Retinal pigment epithelial cell (primary cell): Measurements from ENCODE around the gene LCA5L.

ENCODE experiments used
- DNase-seq: peaks from one replicate; pipeline ENCODE4 v3.0.0-alpha.2; 2010; ENCODE audit warnings: low read depth
- H3K4me3 ChIP-seq: 2 replicates; pipeline ENCODE4 v1.5.1; 2011; ENCODE audit warnings: mild to moderate bottlenecking, low read length, control low read depth, moderate library complexity
- TF ChIP-seq, protein P1 (sequence below): conservative IDR thresholded peaks from 2 replicates; pipeline ENCODE4 v1.5.1; 2011; ENCODE audit warnings: low read depth, low read length, control low read depth, inconsistent platforms

The LCA5L gene

GRCh38 chr21:39406065-39406464, 39.5 kb downstream of the LCA5L start:
- TF ChIP-seq, protein P1, sequence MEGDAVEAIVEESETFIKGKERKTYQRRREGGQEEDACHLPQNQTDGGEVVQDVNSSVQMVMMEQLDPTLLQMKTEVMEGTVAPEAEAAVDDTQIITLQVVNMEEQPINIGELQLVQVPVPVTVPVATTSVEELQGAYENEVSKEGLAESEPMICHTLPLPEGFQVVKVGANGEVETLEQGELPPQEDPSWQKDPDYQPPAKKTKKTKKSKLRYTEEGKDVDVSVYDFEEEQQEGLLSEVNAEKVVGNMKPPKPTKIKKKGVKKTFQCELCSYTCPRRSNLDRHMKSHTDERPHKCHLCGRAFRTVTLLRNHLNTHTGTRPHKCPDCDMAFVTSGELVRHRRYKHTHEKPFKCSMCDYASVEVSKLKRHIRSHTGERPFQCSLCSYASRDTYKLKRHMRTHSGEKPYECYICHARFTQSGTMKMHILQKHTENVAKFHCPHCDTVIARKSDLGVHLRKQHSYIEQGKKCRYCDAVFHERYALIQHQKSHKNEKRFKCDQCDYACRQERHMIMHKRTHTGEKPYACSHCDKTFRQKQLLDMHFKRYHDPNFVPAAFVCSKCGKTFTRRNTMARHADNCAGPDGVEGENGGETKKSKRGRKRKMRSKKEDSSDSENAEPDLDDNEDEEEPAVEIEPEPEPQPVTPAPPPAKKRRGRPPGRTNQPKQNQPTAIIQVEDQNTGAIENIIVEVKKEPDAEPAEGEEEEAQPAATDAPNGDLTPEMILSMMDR, result no peak
- DNase-seq, result no peak
- H3K4me3 ChIP-seq, result no peak overlapping the region

GRCh38 chr21:39400173-39400572, 45.4 kb downstream of the LCA5L start:
- no peak for DNase-seq
- H3K4me3 ChIP-seq, result no peak overlapping the region
- TF ChIP-seq, protein P1, result no peak

- no peak overlapping the region for H3K4me3 ChIP-seq
- DNase-seq, result no peak
- TF ChIP-seq, protein P1, result no peak
Observed at GRCh38 chr21:39397646-39398385, 47.8 kb downstream of the LCA5L start.

- TF ChIP-seq, protein P1, result no peak
- no peak overlapping the region for H3K4me3 ChIP-seq
- DNase-seq, result no peak
Observed at GRCh38 chr21:39392981-39393380, 52.6 kb downstream of the LCA5L start.

- H3K4me3 ChIP-seq, result no peak overlapping the region
- TF ChIP-seq, protein P1, result no peak
- no peak for DNase-seq
Observed at GRCh38 chr21:39390212-39390765, 55.3 kb downstream of the LCA5L start.

- no peak for DNase-seq
- TF ChIP-seq, protein P1, result no peak
- H3K4me3 ChIP-seq, result no peak overlapping the region
Observed at GRCh38 chr21:39388811-39389155, 56.8 kb downstream of the LCA5L start.
